Inflammatory macrophage (primary cell): Measurements from ENCODE around the gene ST3GAL6.
"Not testable (repeated sequence)": the region's sequence is repeated elsewhere in the genome, so short reads cannot be mapped to it uniquely, and the experiment has no call there.

Experiments
- DNase-seq, 2 donors: peaks; one replicate each; pipeline ENCODE4 v3.0.0-alpha.2; 2020 to 2022

ST3GAL6 gene

GRCh38 chr3:98805571-98805970, 42.4 kb downstream of the ST3GAL6 start:
- DNase-seq = no peak

GRCh38 chr3:98806521-98806920, 43.4 kb downstream of the ST3GAL6 start:
- no peak for DNase-seq

- DNase-seq = peak in 1 of 2 donors; percentile 17
These were observed 43.9 kb downstream of the ST3GAL6 start for GRCh38 chr3:98807011-98807410.

GRCh38 chr3:98807561-98807960, 44.4 kb downstream of the ST3GAL6 start:
- peak; percentile 34 to 42 for DNase-seq

DNA sequence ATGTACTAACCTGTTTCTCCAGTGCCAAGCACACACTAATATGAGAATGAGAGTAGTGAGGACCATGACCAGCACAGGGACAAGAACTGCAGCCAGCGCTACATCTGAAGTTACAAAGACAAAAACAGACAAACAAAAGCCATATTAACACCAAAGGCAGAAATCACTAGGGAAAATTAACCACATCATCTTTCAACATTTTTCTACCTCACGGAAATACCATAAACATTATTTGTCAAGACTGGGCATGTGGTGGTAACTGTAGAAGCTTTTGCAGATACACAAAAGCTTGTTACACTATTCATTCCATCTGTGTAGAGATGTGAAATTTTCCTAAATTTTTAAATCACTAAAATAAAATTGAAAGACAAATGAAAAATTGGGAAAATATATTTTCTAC, 44.9 kb downstream of the ST3GAL6 start:
- no peak for DNase-seq

DNA sequence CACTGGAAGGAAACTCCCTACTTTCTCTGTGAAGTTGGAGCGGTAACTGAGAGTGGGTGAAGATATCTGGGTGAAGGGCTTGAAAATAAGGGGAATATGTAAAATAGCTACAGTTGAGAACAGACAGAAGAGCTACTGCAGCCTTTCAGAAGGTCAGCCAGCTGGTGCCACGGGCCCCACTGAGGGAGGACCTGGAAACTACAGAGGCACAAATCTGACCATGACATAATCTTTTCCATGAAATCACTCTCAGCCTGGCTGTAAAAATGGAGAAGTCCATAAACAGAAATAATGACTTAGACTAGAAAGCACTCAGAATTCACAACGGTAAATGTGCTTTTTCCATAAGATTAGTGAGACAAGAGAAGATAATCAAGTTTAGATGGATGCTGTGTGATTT, 46.4 kb downstream of the ST3GAL6 start:
- peak; percentile 83 for DNase-seq

DNA sequence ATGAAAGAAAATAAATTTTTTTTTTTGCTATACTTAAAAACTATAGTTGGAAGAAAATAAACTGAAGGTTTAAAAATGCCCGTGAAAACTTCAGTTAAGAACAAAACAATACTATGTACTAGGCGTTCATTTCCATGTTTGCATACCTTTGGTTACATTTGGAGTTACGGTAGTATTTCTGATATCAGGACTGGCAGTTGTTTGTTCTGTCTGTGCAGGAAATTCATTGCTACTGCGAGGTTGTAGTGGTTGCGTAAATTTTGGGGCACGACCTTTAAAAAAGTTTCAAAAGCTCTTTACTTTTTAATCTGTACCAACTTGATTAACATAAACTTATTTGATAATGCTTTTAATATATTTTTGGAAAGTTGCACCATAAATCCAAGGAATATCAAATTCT, 47.9 kb downstream of the ST3GAL6 start:
- DNase-seq = no peak

GRCh38 chr3:98812851-98813374, 49.8 kb downstream of the ST3GAL6 start:
- DNase-seq = peak; percentile 27 to 63

- no peak for DNase-seq
These were observed 51.8 kb downstream of the ST3GAL6 start for GRCh38 chr3:98814817-98815420.

DNA sequence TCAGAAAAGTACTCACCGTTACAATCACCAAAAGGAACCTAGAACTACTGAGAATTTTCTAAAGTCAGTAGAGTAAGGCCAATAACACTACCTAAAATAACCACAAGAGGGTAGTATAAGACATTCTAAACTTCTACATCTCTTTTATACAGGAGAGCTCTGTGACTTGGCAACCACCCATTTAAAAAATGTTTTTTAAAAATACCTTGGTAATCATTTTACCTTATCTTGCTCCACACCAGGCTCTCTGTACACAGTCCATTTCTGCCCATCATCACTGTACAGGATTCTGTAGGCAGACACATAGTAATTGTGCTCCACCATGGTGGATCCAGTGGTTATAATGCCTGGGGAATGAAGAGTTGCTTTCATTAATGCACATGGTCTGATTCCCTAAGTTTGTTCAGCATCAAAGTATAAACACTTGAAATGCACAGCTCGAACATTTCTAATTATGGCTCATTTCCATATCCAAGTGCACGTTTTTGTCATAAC, 54.5 kb downstream of the ST3GAL6 start:
- peak; percentile 21 to 63 for DNase-seq

DNA sequence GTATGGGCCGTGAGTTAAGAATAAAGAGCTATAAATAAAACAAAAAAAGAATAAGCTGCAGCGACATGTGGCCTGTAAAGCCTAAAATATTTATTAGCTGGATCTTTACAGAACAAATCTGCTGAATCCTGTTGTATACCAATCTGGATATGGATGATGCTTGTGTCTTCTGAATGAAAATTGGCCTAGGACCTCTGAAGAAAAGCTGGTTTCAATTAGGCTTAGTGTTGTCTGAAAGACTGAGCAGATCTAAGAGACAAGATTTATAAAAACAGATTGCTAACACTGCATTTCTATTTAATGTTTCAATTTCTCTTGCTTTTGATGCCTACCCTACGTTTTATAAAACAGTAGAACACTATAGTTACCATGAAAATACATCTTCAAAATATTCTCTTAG, 57.9 kb downstream of the ST3GAL6 start:
- DNase-seq = no peak

- DNase-seq = no peak
These were observed 60.7 kb downstream of the ST3GAL6 start for GRCh38 chr3:98823791-98824190.

DNA sequence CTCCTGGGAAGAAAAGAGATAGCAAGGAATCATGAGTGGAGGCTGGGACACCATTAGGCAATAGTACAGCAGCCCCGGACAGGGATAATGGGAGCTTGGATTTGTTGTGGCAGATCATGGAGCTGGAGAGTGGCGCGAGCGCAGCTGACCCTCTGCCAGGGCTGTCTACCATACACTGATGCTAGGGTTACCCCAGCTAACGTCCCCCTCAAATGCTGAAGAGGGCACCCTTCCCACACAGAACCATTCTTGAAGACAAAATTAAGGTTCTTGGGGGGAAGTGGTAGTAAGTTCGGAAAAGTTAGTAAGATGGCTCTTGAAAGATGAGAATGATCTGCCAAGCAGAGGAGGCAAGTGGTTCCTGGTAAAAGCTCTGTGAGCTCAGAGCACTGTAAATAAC, 61.1 kb downstream of the ST3GAL6 start:
- DNase-seq = no peak

DNA sequence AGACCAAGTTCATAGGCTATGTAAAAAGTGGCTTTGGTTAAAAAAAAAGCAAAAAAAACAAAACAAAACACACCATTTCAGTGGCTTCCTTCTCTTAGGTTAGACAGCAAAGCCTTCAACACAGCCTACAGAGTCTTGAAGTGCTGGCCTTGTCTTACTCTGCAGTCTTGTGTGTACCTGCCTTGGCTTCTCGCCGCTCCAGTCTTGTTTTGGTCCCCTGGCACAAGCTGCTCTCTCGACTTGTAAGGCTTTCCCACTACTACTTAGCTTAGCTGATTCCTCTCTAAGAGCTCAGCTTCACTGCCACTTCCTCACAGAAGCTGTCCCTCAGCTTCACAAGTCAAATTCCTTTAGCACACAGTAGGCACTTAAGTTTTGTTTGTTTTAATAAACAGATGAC, 63.0 kb downstream of the ST3GAL6 start:
- DNase-seq = no peak

- DNase-seq = no peak
These were observed 64.2 kb downstream of the ST3GAL6 start for GRCh38 chr3:98827221-98827920.

DNA sequence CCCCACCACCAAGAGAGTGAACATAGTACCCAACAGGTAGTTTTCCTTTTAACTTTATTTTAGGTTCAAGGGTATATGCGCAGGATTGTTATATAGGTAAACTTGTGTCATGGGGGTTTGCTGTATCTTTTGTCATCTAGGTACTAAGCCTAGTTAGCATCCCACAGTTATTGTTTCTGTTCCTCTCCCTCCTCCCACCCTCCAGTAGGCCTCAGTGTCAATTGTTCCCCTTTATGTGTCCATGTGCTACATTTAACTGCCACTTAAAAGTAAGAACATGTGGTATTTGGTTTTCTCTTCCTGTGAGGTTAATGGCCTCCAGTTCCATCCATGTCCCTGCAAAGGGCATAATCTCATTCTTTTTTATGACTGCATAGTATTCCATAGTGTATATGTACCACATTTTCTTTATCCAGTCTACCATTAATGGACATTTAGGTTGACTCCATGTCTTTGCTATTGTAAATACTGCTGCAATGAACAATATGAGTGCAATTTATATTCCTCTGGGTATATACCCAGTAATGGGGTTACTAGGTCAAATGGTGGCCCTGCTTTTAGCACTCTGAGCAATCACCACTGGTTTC, 66.2 kb downstream of the ST3GAL6 start:
- DNase-seq = no peak

DNA sequence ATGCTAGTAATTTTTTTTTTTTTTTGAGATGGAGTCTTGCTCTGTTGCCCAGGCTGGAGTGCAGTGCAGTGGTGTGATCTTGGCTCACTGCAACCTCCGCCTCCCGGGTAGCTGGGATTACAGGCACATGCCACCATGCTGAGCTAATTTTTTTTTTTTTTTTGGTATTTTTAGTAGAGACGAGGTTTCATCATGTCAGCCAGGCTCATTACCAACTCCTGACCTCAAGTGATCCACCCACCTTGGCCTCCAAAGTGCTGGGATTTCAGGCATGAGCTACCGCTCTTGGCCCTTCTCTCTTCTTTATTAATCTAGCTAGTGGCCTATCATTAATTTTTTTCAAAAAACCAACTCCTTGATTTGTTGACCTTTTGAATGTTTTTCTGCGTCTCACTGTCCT, 67.9 kb downstream of the ST3GAL6 start:
- not testable (repeated sequence) for DNase-seq

DNA sequence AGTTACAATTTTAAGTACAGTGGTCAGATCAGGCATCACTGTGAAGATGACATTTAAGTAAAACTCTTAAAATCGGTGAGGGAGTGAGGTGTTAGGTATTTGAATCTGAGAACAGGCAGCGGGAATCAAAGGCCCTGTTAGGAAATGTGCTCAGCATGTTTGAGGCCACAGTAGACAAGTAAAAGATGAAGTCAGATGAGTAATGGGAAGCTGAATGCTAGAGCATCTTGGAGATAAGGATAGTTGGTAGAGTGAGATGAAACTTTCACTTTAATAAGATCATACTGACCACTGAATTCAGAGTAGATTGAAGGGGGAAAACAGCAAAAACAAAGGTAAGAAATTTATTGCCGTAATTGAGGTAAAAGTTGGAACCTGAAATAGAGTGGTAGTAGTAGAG, 76.7 kb downstream of the ST3GAL6 start:
- DNase-seq = no peak

GRCh38 chr3:98843266-98843959, 80.3 kb downstream of the ST3GAL6 start:
- DNase-seq = no peak
